ENCODE data around the gene HSPA8.
"Not testable (repeated sequence)": the region's sequence is repeated elsewhere in the genome, so short reads cannot be mapped to it uniquely, and the experiment has no call there.

HSPA8 gene

GRCh38 chr11:123072332-123072761 is 10.4 kb upstream of the HSPA8 start:
- no peak for DNase-seq (ENCODE audit: low read depth in 3 of 3)

GRCh38 chr11:123069908-123070821 is 8.2 kb upstream of the HSPA8 start:
- no peak for DNase-seq (ENCODE audit: low read depth in 3 of 3)

GRCh38 chr11:123065621-123066020 is 3.7 kb upstream of the HSPA8 start:
- no peak for DNase-seq (ENCODE audit: low read depth in 3 of 3)

- DNase-seq (ENCODE audit: low read depth in 3 of 3): no peak
Measured at GRCh38 chr11:123063826-123064657, 2.1 kb upstream of the HSPA8 start.

GRCh38 chr11:123062892-123063825 is 1.2 kb upstream of the HSPA8 start:
- DNase-seq (ENCODE audit: low read depth in 3 of 3): no peak

GRCh38 chr11:123062158-123062891 is 389 bp upstream of the HSPA8 start:
- peak; percentile 98 to 100 (median 99) for DNase-seq (ENCODE audit: low read depth in 3 of 3)

GRCh38 chr11:123060277-123061000 is 1.5 kb downstream of the HSPA8 start:
- no peak for DNase-seq (ENCODE audit: low read depth in 3 of 3)

- DNase-seq (ENCODE audit: low read depth in 3 of 3): not testable (repeated sequence)
Measured at GRCh38 chr11:123059041-123059920, 2.7 kb downstream of the HSPA8 start.

GRCh38 chr11:123057661-123058305 is 4.2 kb downstream of the HSPA8 start:
- no peak for DNase-seq (ENCODE audit: low read depth in 3 of 3)

- DNase-seq (ENCODE audit: low read depth in 3 of 3): no peak
Measured at GRCh38 chr11:123056835-123057491, 5.0 kb downstream of the HSPA8 start.

GRCh38 chr11:123055191-123055901 is 6.6 kb downstream of the HSPA8 start:
- DNase-seq (ENCODE audit: low read depth in 3 of 3): no peak

- DNase-seq (ENCODE audit: low read depth in 3 of 3): no peak
Measured at GRCh38 chr11:123054301-123055065, 7.5 kb downstream of the HSPA8 start.

- no peak for DNase-seq (ENCODE audit: low read depth in 3 of 3)
Measured at GRCh38 chr11:123052901-123053721, 8.8 kb downstream of the HSPA8 start.

- no peak for DNase-seq (ENCODE audit: low read depth in 3 of 3)
Measured at GRCh38 chr11:123051634-123052033, 10.3 kb downstream of the HSPA8 start.

GRCh38 chr11:123051146-123051545 is 10.8 kb downstream of the HSPA8 start:
- DNase-seq (ENCODE audit: low read depth in 3 of 3): no peak

- DNase-seq (ENCODE audit: low read depth in 3 of 3): no peak
Measured at GRCh38 chr11:123047947-123048293, 14.0 kb downstream of the HSPA8 start.
